Smooth muscle cell (in vitro differentiated cells): Measurements from ENCODE around the gene SEC24B. TPM values are rescaled to one million over a fixed set of nuclear protein-coding genes. Genes with fewer than 3 reads are reported as not detected.
"Not testable (repeated sequence)": the region's sequence is repeated elsewhere in the genome, so short reads cannot be mapped to it uniquely, and the experiment has no call there.

Source experiments
- DNase-seq: peaks from one replicate; lab custom pipeline; 2025; ENCODE audit not compliant: unreplicated experiment; lab: John Stamatoyannopoulos, UW
- H2AFZ ChIP-seq: fragments of 200-600 bp; sonication (generic); 2 replicates; pipeline ENCODE4 v1.6.0; 2016; ENCODE audit warnings: antibody characterized with exemption, low read depth, mild to moderate bottlenecking
- H3F3A ChIP-seq: fragments of 200-600 bp; sonication (generic); 2 replicates; pipeline ENCODE4 v1.6.0; 2017; ENCODE audit warnings: antibody characterized with exemption, low read depth
- H3K27ac ChIP-seq: fragments of 200-600 bp; sonication (generic); 2 replicates; pipeline ENCODE4 v1.5.1; 2016; ENCODE audit warnings: low read depth, mild to moderate bottlenecking
- H3K27me3 ChIP-seq: fragments of 200-600 bp; sonication (generic); 2 replicates; pipeline ENCODE4 v1.6.1; 2016; ENCODE audit warnings: low read depth, mild to moderate bottlenecking
- H3K36me3 ChIP-seq: fragments of 200-600 bp; sonication (generic); 2 replicates; pipeline ENCODE4 v1.5.1; 2016; ENCODE audit warnings: low read depth
- H3K4me1 ChIP-seq: fragments of 200-600 bp; sonication (generic); 2 replicates; pipeline ENCODE4 v1.5.1; 2016; ENCODE audit warnings: low read depth
- H3K4me2 ChIP-seq: fragments of 200-600 bp; sonication (generic); 2 replicates; pipeline ENCODE4 v1.6.0; 2016; ENCODE audit warnings: mild to moderate bottlenecking
- H3K4me3 ChIP-seq: fragments of 200-600 bp; sonication (generic); 2 replicates; pipeline ENCODE4 v1.5.1; 2016; ENCODE audit warnings: mild to moderate bottlenecking
- H3K79me2 ChIP-seq: fragments of 200-600 bp; sonication (generic); 2 replicates; pipeline ENCODE4 v1.6.0; 2016; ENCODE audit warnings: low read depth, mild to moderate bottlenecking
- H3K9ac ChIP-seq: fragments of 200-600 bp; sonication (generic); 2 replicates; pipeline ENCODE4 v1.6.0; 2016; ENCODE audit warnings: low read depth
- H3K9me3 ChIP-seq: fragments of 200-600 bp; sonication (generic); replicated peaks from 2 replicates; pipeline ENCODE4 v1.5.1; 2016; ENCODE audit warnings: low read depth
- H4K20me1 ChIP-seq: fragments of 200-600 bp; sonication (generic); 2 replicates; pipeline ENCODE4 v1.6.0; 2016; ENCODE audit warnings: low read depth
- WGBS: methylation state at CpG from one replicate; pipeline ENCODE4 v1.1.7; 2016; ENCODE audit warnings: low lambda C conversion rate; 5-methylcytosine and 5-hydroxymethylcytosine counted together
- polyA plus RNA-seq: library from polyadenylated mRNA; unstranded; fragments of >200 nt; fragmentation: Nextera tagmentation; extraction: Ambion mirVana; gene quantifications from 2 replicates; pipeline ENCODE4 v1.2.1, GENCODE V29; 2016
- total RNA-seq: library from RNA; depleted of rRNA; stranded (reverse); fragments of >200 nt; gene quantifications from 2 replicates; pipeline ENCODE4 v1.2.3, GENCODE V29; 2014
- TF ChIP-seq, protein P1 (sequence below): fragments of 200-600 bp; sonication (generic); IDR thresholded peaks from 2 replicates; pipeline ENCODE4 v1.5.1; 2017; ENCODE audit warnings: borderline replicate concordance, mild to moderate bottlenecking, antibody characterized with exemption; ENCODE audit not compliant: insufficient read depth, poor library complexity, severe bottlenecking

Gene SEC24B
- total and polyA plus RNA-seq, 2 experiments from 2014 or later: 18.3 to 57.5 TPM

DNA sequence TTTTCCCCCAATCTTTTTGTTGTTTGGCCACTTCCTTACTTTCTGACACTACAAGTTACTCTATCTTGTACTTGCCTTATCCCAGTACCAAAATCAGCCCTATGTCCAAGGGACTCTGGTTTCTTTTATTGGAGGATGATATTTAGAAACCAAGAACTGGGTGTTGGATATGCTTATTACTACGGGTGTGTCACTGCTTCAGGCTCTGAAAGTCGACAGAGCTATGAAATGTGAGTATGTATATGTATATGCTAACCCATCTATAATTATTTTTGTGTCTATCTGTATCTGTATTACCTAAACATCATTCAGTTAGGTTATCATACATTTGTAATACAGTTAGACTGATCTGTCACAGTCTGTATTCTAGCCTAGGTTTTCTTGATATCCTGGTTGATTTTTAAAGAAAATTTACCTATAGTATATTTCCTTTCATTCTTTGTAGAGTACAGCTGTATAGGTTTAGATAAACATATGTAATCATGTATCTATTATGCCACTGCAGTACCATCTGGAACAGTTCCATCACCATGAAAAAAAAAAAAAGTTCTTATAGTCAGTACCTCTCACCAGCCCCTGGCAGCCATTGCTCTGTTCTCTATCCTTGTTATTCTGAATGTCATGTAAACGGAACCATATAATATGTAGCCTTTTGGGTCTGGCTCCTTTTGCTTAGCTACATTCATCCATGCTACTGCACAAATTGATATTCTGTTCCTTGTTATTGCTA lies 18.1 kb downstream of the SEC24B start:
- H3K79me2 ChIP-seq: peaks cover 100% of the 10 kb centered on the region
- no peak overlapping the region for H2AFZ ChIP-seq
- H3K4me3 ChIP-seq: no peak overlapping the region
- peaks cover 6% of the 10 kb centered on the region for H3K36me3 ChIP-seq
- TF ChIP-seq, protein P1, sequence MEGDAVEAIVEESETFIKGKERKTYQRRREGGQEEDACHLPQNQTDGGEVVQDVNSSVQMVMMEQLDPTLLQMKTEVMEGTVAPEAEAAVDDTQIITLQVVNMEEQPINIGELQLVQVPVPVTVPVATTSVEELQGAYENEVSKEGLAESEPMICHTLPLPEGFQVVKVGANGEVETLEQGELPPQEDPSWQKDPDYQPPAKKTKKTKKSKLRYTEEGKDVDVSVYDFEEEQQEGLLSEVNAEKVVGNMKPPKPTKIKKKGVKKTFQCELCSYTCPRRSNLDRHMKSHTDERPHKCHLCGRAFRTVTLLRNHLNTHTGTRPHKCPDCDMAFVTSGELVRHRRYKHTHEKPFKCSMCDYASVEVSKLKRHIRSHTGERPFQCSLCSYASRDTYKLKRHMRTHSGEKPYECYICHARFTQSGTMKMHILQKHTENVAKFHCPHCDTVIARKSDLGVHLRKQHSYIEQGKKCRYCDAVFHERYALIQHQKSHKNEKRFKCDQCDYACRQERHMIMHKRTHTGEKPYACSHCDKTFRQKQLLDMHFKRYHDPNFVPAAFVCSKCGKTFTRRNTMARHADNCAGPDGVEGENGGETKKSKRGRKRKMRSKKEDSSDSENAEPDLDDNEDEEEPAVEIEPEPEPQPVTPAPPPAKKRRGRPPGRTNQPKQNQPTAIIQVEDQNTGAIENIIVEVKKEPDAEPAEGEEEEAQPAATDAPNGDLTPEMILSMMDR: no peak
- no peaks in the 10 kb centered on the region for H3K27me3 ChIP-seq
- H3K9me3 ChIP-seq: no peaks in the 10 kb centered on the region
- peaks cover 98% of the 10 kb centered on the region for H4K20me1 ChIP-seq
- no peak overlapping the region for H3K27ac ChIP-seq
- no peak for DNase-seq
- 97% methylated on average over 3 of the region's 3 CpGs for WGBS
- no peak overlapping the region for H3K9ac ChIP-seq
- H3F3A ChIP-seq: no peaks in the 10 kb centered on the region
- H3K4me2 ChIP-seq: no peak overlapping the region
- no peaks in the 10 kb centered on the region for H3K4me1 ChIP-seq

GRCh38 chr4:109453110-109453509 lies 19.5 kb downstream of the SEC24B start:
- not testable (repeated sequence) for H3F3A ChIP-seq, H3K9me3 ChIP-seq, DNase-seq, H3K9ac ChIP-seq, H3K4me2 ChIP-seq, H3K27ac ChIP-seq, H2AFZ ChIP-seq, H3K36me3 ChIP-seq, H3K4me1 ChIP-seq, H3K27me3 ChIP-seq, H3K4me3 ChIP-seq
- H4K20me1 ChIP-seq: peaks cover 98% of the 10 kb centered on the region
- peaks cover 100% of the 10 kb centered on the region for H3K79me2 ChIP-seq
- 86% methylated on average over 3 of the region's 3 CpGs for WGBS

- peaks cover 4% of the 10 kb centered on the region for H3F3A ChIP-seq
- no peak overlapping the region for H3K9ac ChIP-seq
- H3K79me2 ChIP-seq: peaks cover 95% of the 10 kb centered on the region
- no peak overlapping the region for H2AFZ ChIP-seq
- 94% methylated on average over 3 of the region's 3 CpGs for WGBS
- H4K20me1 ChIP-seq: peaks cover 95% of the 10 kb centered on the region
- H3K4me2 ChIP-seq: no peak overlapping the region
- TF ChIP-seq, protein P1: no peak
- peaks cover 7% of the 10 kb centered on the region for H3K36me3 ChIP-seq
- no peak for DNase-seq
- no peak overlapping the region for H3K4me3 ChIP-seq
- no peaks in the 10 kb centered on the region for H3K27me3 ChIP-seq
- H3K27ac ChIP-seq: no peak overlapping the region
- H3K4me1 ChIP-seq: no peaks in the 10 kb centered on the region
- no peaks in the 10 kb centered on the region for H3K9me3 ChIP-seq
Measured at GRCh38 chr4:109462297-109462696, 28.7 kb downstream of the SEC24B start.

- no peak overlapping the region for H3K27ac ChIP-seq
- H4K20me1 ChIP-seq: peaks cover 95% of the 10 kb centered on the region
- H2AFZ ChIP-seq: no peak overlapping the region
- H3K36me3 ChIP-seq: peaks cover 7% of the 10 kb centered on the region
- H3K27me3 ChIP-seq: no peaks in the 10 kb centered on the region
- 95% methylated on average over 1 of the region's 1 CpG for WGBS
- no peaks in the 10 kb centered on the region for H3K9me3 ChIP-seq
- TF ChIP-seq, protein P1: no peak
- H3K79me2 ChIP-seq: peaks cover 95% of the 10 kb centered on the region
- no peak overlapping the region for H3K4me2 ChIP-seq
- H3K9ac ChIP-seq: no peak overlapping the region
- peaks cover 4% of the 10 kb centered on the region for H3F3A ChIP-seq
- no peak overlapping the region for H3K4me3 ChIP-seq
- no peak for DNase-seq
- no peaks in the 10 kb centered on the region for H3K4me1 ChIP-seq
Measured at GRCh38 chr4:109462802-109463201, 29.2 kb downstream of the SEC24B start.
